Endodermal cell (in vitro differentiated cells): ENCODE measurements around the gene GOLM1. TPM values are rescaled to one million over a fixed set of nuclear protein-coding genes. Genes with fewer than 3 reads are reported as not detected.
A peak's percentile ranks its signal among the peaks of the same experiment; 100 is the strongest.
"Not testable (repeated sequence)": the region's sequence is repeated elsewhere in the genome, so short reads cannot be mapped to it uniquely, and the experiment has no call there.

Source experiments
- DNase-seq: peaks from one replicate; pipeline ENCODE4 v3.0.0-alpha.2; 2017
- H3K27ac ChIP-seq: 2 replicates; pipeline ENCODE4 v1.5.1; 2013; ENCODE audit warnings: mild to moderate bottlenecking, low read depth, low read length, moderate library complexity
- H3K27me3 ChIP-seq: 2 replicates; pipeline ENCODE4 v1.6.1; 2013; ENCODE audit warnings: mild to moderate bottlenecking, low read length, moderate library complexity; ENCODE audit not compliant: insufficient read depth, control insufficient read depth, poor library complexity, severe bottlenecking
- H3K36me3 ChIP-seq: 2 replicates; pipeline ENCODE4 v1.7.0; 2013; ENCODE audit warnings: mild to moderate bottlenecking, low read length, moderate library complexity; ENCODE audit not compliant: control insufficient read depth, insufficient read depth
- H3K4me1 ChIP-seq: one replicate; pipeline ENCODE4 v1.7.0; 2013; ENCODE audit warnings: low read length; ENCODE audit not compliant: control insufficient read depth, insufficient read depth
- H3K4me3 ChIP-seq: 2 replicates; pipeline ENCODE4 v1.5.1; 2013; ENCODE audit warnings: mild to moderate bottlenecking, low read length, moderate library complexity
- H3K9ac ChIP-seq: 2 replicates; pipeline ENCODE4 v1.6.1; 2013; ENCODE audit warnings: mild to moderate bottlenecking, low read length, moderate library complexity; ENCODE audit not compliant: poor library complexity, severe bottlenecking; ENCODE audit errors: extremely low read depth
- H3K9me3 ChIP-seq: 2 replicates; pipeline ENCODE4 v1.6.1; 2013; ENCODE audit warnings: mild to moderate bottlenecking, low read length, moderate library complexity; ENCODE audit not compliant: control insufficient read depth
- H3K27ac Mint-ChIP-seq: 2 replicates; pipeline ENCODE4 v1.8.0; 2020; ENCODE audit warnings: mixed read lengths
- H3K27me3 Mint-ChIP-seq: 2 replicates; pipeline ENCODE4 v1.8.0; 2021; ENCODE audit warnings: mild to moderate bottlenecking, mixed read lengths; ENCODE audit not compliant: insufficient read depth
- H3K36me3 Mint-ChIP-seq: 2 replicates; pipeline ENCODE4 v1.8.0; 2020; ENCODE audit warnings: low read depth, mixed read lengths
- H3K4me1 Mint-ChIP-seq: 2 replicates; pipeline ENCODE4 v1.8.0; 2020; ENCODE audit warnings: mixed read lengths
- H3K4me3 Mint-ChIP-seq: 2 replicates; pipeline ENCODE4 v1.8.0; 2020; ENCODE audit warnings: mild to moderate bottlenecking, moderate library complexity, mixed read lengths
- H3K9me3 Mint-ChIP-seq: 2 replicates; pipeline ENCODE4 v1.8.0; 2020; ENCODE audit warnings: mild to moderate bottlenecking, mixed read lengths
- CTCF ChIP-seq: fragments of 200-600 bp; sonication (generic); conservative IDR thresholded peaks from 2 replicates; pipeline ENCODE4 v1.5.0; 2021; ENCODE audit warnings: antibody characterized with exemption, mild to moderate bottlenecking
- WGBS, 2 experiments: methylation state at CpG; one replicate each; pipeline versions ENCODE4 v1.1.5 to v1.1.7; 2013; ENCODE audit warnings: missing lambda C conversion rate in 2 of 2, mixed read lengths in 1 of 2; ENCODE audit not compliant: insufficient coverage in 1 of 2, insufficient read length in 1 of 2; 5-methylcytosine and 5-hydroxymethylcytosine counted together
- total RNA-seq, 2 donors: library from RNA; stranded (reverse); fragmentation: NEBNext Ultra II Directional in 1 of 2; extraction: Animal tissue kit (Norgen Biotek cat#: 25700) in 1 of 2; gene quantifications; 2 replicates in 1 of 2; 3 replicates in 1 of 2; pipeline ENCODE4 v1.2.1, GENCODE V29; 2021

GOLM1 gene
- total RNA-seq, 2 donors from 2014 or later = 64.5 to 66.4 TPM

GRCh38 chr9:86054695-86055094 lies 44.7 kb downstream of the GOLM1 start:
- Mint-ChIP-seq H3K27me3 (no peaks in the 10 kb centered on the region), H3K36me3 (peaks cover 2% of the 10 kb centered on the region), H3K27ac (no peak overlapping the region), H3K9me3 (no peaks in the 10 kb centered on the region), H3K4me1 (peaks cover 5% of the 10 kb centered on the region), H3K4me3 (no peak overlapping the region)
- Histone ChIP-seq H3K9me3 (no peaks in the 10 kb centered on the region), H3K4me1 (peaks cover 17% of the 10 kb centered on the region), H3K36me3 (no peaks in the 10 kb centered on the region), H3K27ac (no peak overlapping the region), H3K27me3 (no peaks in the 10 kb centered on the region), H3K9ac (no peak overlapping the region), H3K4me3 (peak overlapping the region; percentile 20)
- no peak for DNase-seq
- WGBS, 2 experiments = 89 to 94% methylated on average over 3 of the region's 3 CpGs
- TF ChIP-seq CTCF = no peak

- Mint-ChIP-seq H3K27ac (no peak overlapping the region), H3K4me1 (peaks cover 1% of the 10 kb centered on the region), H3K36me3 (no peaks in the 10 kb centered on the region), H3K4me3 (no peak overlapping the region), H3K9me3 (no peaks in the 10 kb centered on the region), H3K27me3 (no peaks in the 10 kb centered on the region)
- no peak for DNase-seq
- Histone ChIP-seq H3K36me3 (no peaks in the 10 kb centered on the region), H3K4me1 (peaks cover 15% of the 10 kb centered on the region), H3K27ac (peak overlapping the region; percentile 22), H3K9ac (no peak overlapping the region), H3K9me3 (no peaks in the 10 kb centered on the region), H3K4me3 (no peak overlapping the region), H3K27me3 (no peaks in the 10 kb centered on the region)
- no peak for TF ChIP-seq CTCF
- WGBS, 2 experiments = 92 to 94% methylated on average over 8 to 21 of the region's 21 CpGs
These were observed 46.5 kb downstream of the GOLM1 start for GRCh38 chr9:86052556-86053468.

GRCh38 chr9:86048018-86048742 lies 51.2 kb downstream of the GOLM1 start:
- DNase-seq, H3K9me3 Mint-ChIP-seq, H3K4me1 ChIP-seq: not testable (repeated sequence)

More at GRCh38 chr9:86048018-86048742, 51.2 kb downstream of the GOLM1 start:
- not testable (repeated sequence) for H3K4me3 Mint-ChIP-seq, H3K36me3 Mint-ChIP-seq, H3K9ac ChIP-seq, H3K27ac Mint-ChIP-seq, H3K36me3 ChIP-seq, H3K4me3 ChIP-seq, H3K27ac ChIP-seq, H3K27me3 Mint-ChIP-seq, H3K9me3 ChIP-seq, H3K4me1 Mint-ChIP-seq, H3K27me3 ChIP-seq
- WGBS, 2 experiments = 84 to 95% methylated on average over 2 to 4 of the region's 7 CpGs
